ENCODE measurements around the gene UBASH3B. TPM values are rescaled to one million over a fixed set of nuclear protein-coding genes. Genes with fewer than 3 reads are reported as not detected.

The UBASH3B gene
- total and polyA plus RNA-seq, 2 donors (not counting 1 experiment from before 2014, with no cell fraction given) = 13.1 to 44.4 TPM

DNA sequence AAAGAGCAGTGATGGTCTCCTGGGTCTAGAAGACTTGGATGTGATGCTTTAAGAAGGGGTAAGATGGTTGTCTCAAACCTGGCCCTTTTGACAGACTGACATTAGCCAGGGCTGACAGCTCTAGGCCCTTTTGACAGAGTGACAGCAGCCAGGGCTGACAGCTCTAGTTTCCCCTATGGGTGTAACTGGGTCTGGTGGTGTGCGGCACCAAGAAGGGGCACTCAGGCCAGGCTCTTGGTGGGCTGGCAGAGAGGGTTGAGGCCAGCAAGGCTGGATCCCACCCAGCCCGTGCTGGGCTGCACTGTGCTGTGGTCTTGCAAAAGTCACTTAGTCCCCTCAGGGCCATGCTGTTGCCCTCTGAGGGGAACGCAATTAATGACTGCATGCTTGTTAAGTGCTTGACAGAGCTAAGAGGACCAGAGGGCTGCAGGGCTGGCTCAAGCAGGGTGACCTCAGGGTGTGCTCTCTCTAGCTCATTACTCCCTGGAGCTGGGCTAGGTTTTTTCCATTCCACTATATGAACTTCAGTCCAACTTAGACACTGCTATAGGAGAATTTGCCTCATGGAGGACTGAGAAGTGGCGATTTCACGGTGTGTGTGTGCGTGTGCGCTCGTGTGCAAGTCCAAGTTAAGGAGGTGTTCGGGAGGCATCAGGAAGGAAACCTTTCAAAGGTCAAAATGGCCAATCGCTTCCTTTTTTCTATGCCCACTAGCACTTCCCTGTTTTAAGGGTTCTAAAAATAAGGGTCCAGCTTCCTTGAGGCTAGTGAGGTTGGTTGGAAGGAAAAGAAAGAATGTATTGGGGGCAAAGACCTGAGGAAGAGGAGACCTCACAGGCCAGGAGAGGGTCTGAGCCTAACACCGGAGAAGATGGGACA, 4.4 kb downstream of the UBASH3B start:
- Histone ChIP-seq H3K27ac (ENCODE audit: insufficient read depth, low read length) (no peak overlapping the region), H3K4me3 (replicated peaks in 1 of 4; ENCODE audit: control extremely low read depth in 1 of 4, insufficient read depth in 1 of 4, low read depth in 3 of 4, low read length in 4 of 4) (no peak overlapping the region), H3K36me3 (ENCODE audit: control insufficient read depth, insufficient read depth, low read length) (no peaks in the 10 kb centered on the region), H3K4me2 (ENCODE audit: extremely low read depth, insufficient read depth, low read length) (no peak overlapping the region), H3K4me1 (ENCODE audit: control insufficient read depth, extremely low read depth, insufficient read depth, low read length) (peaks cover 3% of the 10 kb centered on the region), H4K20me1 (ENCODE audit: control insufficient read depth, extremely low read depth, insufficient read depth, low read length) (no peaks in the 10 kb centered on the region), H3K79me2 (ENCODE audit: control insufficient read depth, insufficient read depth, low read length) (peaks cover 63% of the 10 kb centered on the region), H3K9ac (ENCODE audit: insufficient read depth, low read length) (no peak overlapping the region), H3K9me3 (ENCODE audit: control insufficient read depth, insufficient read depth, low read depth, low read length) (no peaks in the 10 kb centered on the region), H2AFZ (ENCODE audit: low read length) (no peak overlapping the region), H3K27me3 (ENCODE audit: control insufficient read depth, insufficient read depth, low read length) (no peaks in the 10 kb centered on the region)
- DNase-seq (ENCODE audit: low read depth in 2 of 2) = no peak
- TF ChIP-seq CTCF (conservative IDR thresholded peaks at IDR 0.05 in 1 of 2, IDR thresholded peaks at IDR 0.05 in 1 of 2; ENCODE audit: low read depth in 1 of 2, low read length in 2 of 2) (no peak), EZH2 (IDR thresholded peaks at IDR 0.05; ENCODE audit: low read length, missing control alignments) (no peak)

GRCh38 chr11:122661182-122661945, 5.8 kb downstream of the UBASH3B start:
- Histone ChIP-seq H3K4me1 (ENCODE audit: control insufficient read depth, extremely low read depth, insufficient read depth, low read length) (peaks cover 8% of the 10 kb centered on the region), H3K4me2 (ENCODE audit: extremely low read depth, insufficient read depth, low read length) (no peak overlapping the region), H3K27ac (ENCODE audit: insufficient read depth, low read length) (no peak overlapping the region), H3K9me3 (ENCODE audit: control insufficient read depth, insufficient read depth, low read depth, low read length) (no peaks in the 10 kb centered on the region), H3K36me3 (ENCODE audit: control insufficient read depth, insufficient read depth, low read length) (no peaks in the 10 kb centered on the region), H3K4me3 (replicated peaks in 1 of 4; ENCODE audit: control extremely low read depth in 1 of 4, insufficient read depth in 1 of 4, low read depth in 3 of 4, low read length in 4 of 4) (no peak overlapping the region), H3K27me3 (ENCODE audit: control insufficient read depth, insufficient read depth, low read length) (no peaks in the 10 kb centered on the region), H4K20me1 (ENCODE audit: control insufficient read depth, extremely low read depth, insufficient read depth, low read length) (no peaks in the 10 kb centered on the region), H2AFZ (ENCODE audit: low read length) (no peak overlapping the region), H3K9ac (ENCODE audit: insufficient read depth, low read length) (no peak overlapping the region), H3K79me2 (ENCODE audit: control insufficient read depth, insufficient read depth, low read length) (peaks cover 70% of the 10 kb centered on the region)
- peak in 1 of 2 donors; percentile 66 for DNase-seq (ENCODE audit: low read depth in 2 of 2)
- TF ChIP-seq CTCF (conservative IDR thresholded peaks at IDR 0.05 in 1 of 2, IDR thresholded peaks at IDR 0.05 in 1 of 2; ENCODE audit: low read depth in 1 of 2, low read length in 2 of 2) (no peak), EZH2 (IDR thresholded peaks at IDR 0.05; ENCODE audit: low read length, missing control alignments) (no peak)

GRCh38 chr11:122663056-122663740, 7.7 kb downstream of the UBASH3B start:
- no peaks in the 10 kb centered on the region for H3K9me3 ChIP-seq (ENCODE audit: control insufficient read depth, insufficient read depth, low read depth, low read length)
- no peaks in the 10 kb centered on the region for H3K36me3 ChIP-seq (ENCODE audit: control insufficient read depth, insufficient read depth, low read length)
- H3K9ac ChIP-seq (ENCODE audit: insufficient read depth, low read length) = no peak overlapping the region
- H2AFZ ChIP-seq (ENCODE audit: low read length) = no peak overlapping the region
- TF ChIP-seq CTCF (conservative IDR thresholded peaks at IDR 0.05 in 1 of 2, IDR thresholded peaks at IDR 0.05 in 1 of 2; ENCODE audit: low read depth in 1 of 2, low read length in 2 of 2) = no peak
- no peaks in the 10 kb centered on the region for H4K20me1 ChIP-seq (ENCODE audit: control insufficient read depth, extremely low read depth, insufficient read depth, low read length)
- peaks cover 10% of the 10 kb centered on the region for H3K4me1 ChIP-seq (ENCODE audit: control insufficient read depth, extremely low read depth, insufficient read depth, low read length)
- no peak for DNase-seq (ENCODE audit: low read depth in 2 of 2)
- no peaks in the 10 kb centered on the region for H3K27me3 ChIP-seq (ENCODE audit: control insufficient read depth, insufficient read depth, low read length)
- no peak overlapping the region for H3K27ac ChIP-seq (ENCODE audit: insufficient read depth, low read length)
- H3K4me3 ChIP-seq (replicated peaks in 1 of 4; ENCODE audit: control extremely low read depth in 1 of 4, insufficient read depth in 1 of 4, low read depth in 3 of 4, low read length in 4 of 4) = no peak overlapping the region
- no peak overlapping the region for H3K4me2 ChIP-seq (ENCODE audit: extremely low read depth, insufficient read depth, low read length)
- peaks cover 57% of the 10 kb centered on the region for H3K79me2 ChIP-seq (ENCODE audit: control insufficient read depth, insufficient read depth, low read length)

All from fibroblast of lung (primary cell).